Measurements from ENCODE around the gene MMEL1.

The MMEL1 gene

DNA sequence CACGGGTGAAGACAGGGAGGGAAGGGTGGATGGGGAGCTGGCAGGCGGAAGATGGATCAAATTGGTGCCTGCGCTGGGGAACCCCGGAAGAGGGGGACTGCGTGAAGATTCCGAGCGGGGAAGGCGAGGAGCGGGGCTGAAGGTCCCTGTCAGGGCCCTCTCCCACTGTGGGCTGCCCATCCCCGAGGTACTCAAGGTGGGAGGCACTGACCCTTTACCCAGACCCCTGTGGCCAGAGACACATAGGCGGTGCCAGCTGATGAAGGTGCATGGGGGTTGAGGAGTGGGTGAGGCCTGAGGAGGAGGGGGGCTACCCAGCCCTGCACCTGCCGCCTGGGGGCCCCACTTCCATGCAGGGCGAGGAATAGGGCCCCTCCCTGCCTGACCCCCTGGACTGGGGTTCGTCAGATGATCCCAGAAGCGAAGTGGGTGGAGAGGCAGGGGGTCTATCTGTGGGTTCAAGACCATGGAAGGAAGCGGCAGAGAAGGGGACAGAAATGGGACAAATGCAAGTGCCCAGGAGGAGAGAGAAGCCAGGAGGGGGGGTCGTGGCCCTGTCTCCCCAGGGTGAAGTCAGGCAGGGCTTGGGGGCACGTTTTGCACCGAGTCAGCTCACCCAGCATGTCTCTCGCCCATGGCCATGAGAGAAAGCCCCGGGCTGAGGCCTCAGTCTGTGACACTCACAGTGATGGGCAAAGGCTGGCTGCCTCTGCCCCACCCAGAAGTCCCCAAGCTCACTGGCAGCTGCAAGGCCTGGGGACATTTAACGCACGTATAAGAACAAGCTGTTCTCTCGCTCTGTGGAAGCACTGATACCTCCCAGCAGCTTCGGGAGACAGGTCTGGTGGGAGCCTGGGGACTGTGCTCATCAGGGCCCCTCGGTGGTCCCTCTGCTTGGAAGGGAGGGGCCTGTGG lies 7.0 kb upstream of the MMEL1 start:
- DNase-seq (ENCODE audit: low spot score): no peak
- in situ Hi-C loops (cut with MboI; ENCODE audit: low pct_unique_long_range_greater_than_20kb, low sequenced_read_pairs, unreplicated experiment): no loop called here
- TF ChIP-seq, protein P1, sequence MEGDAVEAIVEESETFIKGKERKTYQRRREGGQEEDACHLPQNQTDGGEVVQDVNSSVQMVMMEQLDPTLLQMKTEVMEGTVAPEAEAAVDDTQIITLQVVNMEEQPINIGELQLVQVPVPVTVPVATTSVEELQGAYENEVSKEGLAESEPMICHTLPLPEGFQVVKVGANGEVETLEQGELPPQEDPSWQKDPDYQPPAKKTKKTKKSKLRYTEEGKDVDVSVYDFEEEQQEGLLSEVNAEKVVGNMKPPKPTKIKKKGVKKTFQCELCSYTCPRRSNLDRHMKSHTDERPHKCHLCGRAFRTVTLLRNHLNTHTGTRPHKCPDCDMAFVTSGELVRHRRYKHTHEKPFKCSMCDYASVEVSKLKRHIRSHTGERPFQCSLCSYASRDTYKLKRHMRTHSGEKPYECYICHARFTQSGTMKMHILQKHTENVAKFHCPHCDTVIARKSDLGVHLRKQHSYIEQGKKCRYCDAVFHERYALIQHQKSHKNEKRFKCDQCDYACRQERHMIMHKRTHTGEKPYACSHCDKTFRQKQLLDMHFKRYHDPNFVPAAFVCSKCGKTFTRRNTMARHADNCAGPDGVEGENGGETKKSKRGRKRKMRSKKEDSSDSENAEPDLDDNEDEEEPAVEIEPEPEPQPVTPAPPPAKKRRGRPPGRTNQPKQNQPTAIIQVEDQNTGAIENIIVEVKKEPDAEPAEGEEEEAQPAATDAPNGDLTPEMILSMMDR (IDR thresholded peaks at IDR 0.05; ENCODE audit: extremely low read depth, insufficient read depth, missing control alignments): no peak

DNA sequence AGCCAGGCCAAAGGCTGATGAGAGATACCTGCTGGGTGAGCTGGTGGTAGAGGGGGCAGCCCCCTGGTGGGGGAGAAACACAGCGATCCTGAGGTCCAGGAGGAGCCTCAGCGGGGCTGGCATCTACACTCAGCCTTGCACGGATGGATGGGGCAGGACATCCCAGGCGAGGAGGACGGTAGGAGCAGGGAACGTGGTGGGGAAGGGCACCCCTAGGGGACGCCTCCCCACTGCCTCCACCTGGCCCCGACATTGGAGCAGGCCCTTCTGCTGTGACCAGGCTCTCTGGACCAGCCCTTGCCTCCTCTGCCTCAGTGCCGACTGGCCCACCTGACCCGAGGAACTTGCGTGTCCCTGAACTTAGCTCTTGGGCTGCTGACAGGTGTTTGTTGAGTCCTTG lies 6.4 kb upstream of the MMEL1 start:
- TF ChIP-seq, protein P1 (IDR thresholded peaks at IDR 0.05; ENCODE audit: extremely low read depth, insufficient read depth, missing control alignments): no peak
- in situ Hi-C loops (cut with MboI; ENCODE audit: low pct_unique_long_range_greater_than_20kb, low sequenced_read_pairs, unreplicated experiment): no loop called here
- no peak for DNase-seq (ENCODE audit: low spot score)

DNA sequence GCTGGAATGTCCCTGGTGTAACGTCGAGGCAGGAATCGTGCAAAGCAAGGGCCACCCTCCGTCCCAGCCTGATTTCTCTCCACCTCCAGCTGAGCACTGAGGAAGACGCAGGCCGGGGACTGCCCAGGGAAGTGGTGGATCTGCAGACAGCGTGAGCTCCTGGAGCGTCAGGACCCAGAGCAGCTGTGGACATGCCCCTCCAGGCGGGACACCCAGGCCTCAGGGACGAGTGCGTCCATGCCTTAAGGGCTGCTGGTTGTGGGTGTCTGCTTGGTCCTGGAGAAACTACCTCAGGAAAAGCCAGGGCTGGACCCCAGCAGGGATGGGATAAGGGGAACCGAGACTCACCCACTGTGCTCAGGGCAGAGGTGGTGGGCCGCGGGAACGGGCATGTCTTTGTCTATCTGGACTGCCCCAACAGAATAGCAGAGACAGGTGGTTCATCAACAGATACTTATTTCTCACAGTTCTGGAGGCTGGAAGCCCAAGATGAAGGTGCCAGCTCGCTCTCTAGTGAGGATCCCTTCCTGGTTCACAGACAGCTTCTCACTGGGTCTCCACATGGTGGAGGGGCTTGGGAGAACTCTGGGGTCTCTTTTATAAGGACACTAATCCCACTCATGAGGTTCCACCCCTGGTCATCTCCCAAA lies 5.8 kb upstream of the MMEL1 start:
- in situ Hi-C loops (cut with MboI; ENCODE audit: low pct_unique_long_range_greater_than_20kb, low sequenced_read_pairs, unreplicated experiment): no loop called here
- no peak for DNase-seq (ENCODE audit: low spot score)
- TF ChIP-seq, protein P1 (IDR thresholded peaks at IDR 0.05; ENCODE audit: extremely low read depth, insufficient read depth, missing control alignments): no peak

DNA sequence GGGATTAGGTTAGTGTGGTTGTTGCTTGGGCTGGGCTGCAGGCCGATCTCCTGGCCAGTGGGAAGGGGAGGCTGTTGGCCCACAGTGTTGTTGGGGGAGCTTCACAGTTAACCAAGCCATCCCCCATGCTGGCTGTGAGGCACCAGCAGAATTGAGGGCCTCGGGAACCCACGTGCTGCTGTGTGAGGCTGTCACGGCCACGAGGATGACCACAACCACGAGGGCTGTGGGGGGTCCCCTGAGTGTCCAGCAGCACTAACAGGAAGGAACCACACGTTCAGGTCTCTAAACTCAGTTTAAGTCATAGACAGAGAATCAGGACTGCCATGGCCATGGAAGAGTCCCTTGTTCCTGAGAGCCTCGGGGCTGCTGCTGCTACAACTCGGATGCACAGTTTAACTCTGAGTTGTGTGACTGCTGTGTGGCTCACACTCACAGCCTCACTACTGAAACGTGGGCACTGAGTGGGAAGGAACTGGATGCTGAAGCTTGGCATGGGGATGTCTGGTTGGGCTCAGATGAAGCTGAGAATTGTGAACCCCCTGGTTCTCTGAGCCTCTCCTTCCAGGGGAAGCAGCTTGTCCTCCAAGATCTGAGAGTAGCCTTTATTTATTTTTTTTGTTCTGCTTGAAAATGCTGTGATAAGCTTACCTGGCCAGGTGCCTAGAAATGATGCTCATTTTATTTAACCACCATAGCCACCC lies 4.8 kb upstream of the MMEL1 start:
- in situ Hi-C loops (cut with MboI; ENCODE audit: low pct_unique_long_range_greater_than_20kb, low sequenced_read_pairs, unreplicated experiment): no loop called here
- DNase-seq (ENCODE audit: low spot score): no peak
- TF ChIP-seq, protein P1 (IDR thresholded peaks at IDR 0.05; ENCODE audit: extremely low read depth, insufficient read depth, missing control alignments): no peak

DNA sequence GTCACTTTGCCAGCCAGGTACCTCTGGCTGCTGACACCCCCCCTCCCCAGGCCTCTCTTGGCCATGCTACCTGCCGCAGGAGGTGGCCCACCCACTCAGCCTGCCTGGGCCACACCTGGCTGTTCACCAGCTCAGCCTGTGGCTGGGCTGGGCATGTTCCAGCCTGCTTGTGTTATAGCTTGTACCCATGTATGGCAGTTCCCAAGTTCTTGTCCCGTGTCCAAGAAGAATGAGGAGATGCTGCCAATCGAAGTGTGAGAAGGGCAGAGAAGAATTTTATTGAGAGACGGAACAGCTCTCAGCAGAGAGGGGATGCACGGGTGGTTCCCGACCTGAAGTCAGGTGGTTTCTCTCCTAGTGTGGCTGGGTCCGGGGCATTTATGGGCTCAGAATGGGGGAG lies 3.9 kb upstream of the MMEL1 start:
- no peak for DNase-seq (ENCODE audit: low spot score)
- TF ChIP-seq, protein P1 (IDR thresholded peaks at IDR 0.05; ENCODE audit: extremely low read depth, insufficient read depth, missing control alignments): no peak
- in situ Hi-C loops (cut with MboI; ENCODE audit: low pct_unique_long_range_greater_than_20kb, low sequenced_read_pairs, unreplicated experiment): no loop called here

DNA sequence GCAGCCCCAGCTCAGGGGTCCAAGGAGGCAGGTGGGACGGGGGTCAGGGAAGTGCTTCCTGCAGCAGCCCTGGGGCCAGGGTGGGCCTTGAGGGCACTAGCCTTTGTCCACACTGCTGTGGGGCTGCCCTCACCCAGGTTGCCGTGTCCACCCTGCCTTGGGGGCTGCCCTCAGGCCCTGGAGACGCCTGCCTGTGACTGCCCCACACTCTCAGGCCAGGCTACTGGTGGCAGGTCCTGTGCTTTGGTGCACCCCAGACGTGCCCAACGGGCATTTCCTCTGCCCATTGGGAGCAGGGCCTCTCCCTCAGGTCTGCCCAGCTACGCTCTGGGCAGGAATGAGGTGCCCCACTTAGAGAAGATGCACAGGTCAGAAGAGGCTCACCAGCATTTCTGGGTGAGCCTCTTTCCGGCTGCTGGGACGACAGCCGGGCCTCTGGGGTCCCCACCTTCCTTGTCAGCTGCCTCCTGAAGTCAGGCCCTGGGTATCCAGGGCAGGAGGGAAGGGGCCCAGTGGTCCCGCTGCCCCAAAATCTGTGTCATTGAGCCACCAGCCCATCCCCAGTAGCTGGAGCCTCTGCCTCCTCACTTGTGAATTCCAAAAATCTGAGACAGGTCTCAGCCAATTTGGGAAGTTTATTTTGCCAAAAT lies 2.7 kb upstream of the MMEL1 start:
- TF ChIP-seq, protein P1 (IDR thresholded peaks at IDR 0.05; ENCODE audit: extremely low read depth, insufficient read depth, missing control alignments): no peak
- in situ Hi-C loops (cut with MboI; ENCODE audit: low pct_unique_long_range_greater_than_20kb, low sequenced_read_pairs, unreplicated experiment): no loop called here
- DNase-seq (ENCODE audit: low spot score): no peak

Measured in GM13977 (cell line).